A172 (cell line): ENCODE results near the gene GALNT9. TPM values are rescaled to one million over a fixed set of nuclear protein-coding genes. Genes with fewer than 3 reads are reported as not detected.

ENCODE experiments used
- DNase-seq: peaks from one replicate; pipeline ENCODE4 v3.0.0-alpha.2; 2015; ENCODE audit warnings: low spot score
- total RNA-seq: library from RNA; depleted of rRNA; stranded (reverse); fragments of >200 nt; shearing (Covaris generic); gene quantifications from 2 replicates; pipeline ENCODE4 v1.2.3, GENCODE V29; 2014

Gene GALNT9
- total RNA-seq, 1 experiment from 2014 or later = 11.5 TPM

DNA sequence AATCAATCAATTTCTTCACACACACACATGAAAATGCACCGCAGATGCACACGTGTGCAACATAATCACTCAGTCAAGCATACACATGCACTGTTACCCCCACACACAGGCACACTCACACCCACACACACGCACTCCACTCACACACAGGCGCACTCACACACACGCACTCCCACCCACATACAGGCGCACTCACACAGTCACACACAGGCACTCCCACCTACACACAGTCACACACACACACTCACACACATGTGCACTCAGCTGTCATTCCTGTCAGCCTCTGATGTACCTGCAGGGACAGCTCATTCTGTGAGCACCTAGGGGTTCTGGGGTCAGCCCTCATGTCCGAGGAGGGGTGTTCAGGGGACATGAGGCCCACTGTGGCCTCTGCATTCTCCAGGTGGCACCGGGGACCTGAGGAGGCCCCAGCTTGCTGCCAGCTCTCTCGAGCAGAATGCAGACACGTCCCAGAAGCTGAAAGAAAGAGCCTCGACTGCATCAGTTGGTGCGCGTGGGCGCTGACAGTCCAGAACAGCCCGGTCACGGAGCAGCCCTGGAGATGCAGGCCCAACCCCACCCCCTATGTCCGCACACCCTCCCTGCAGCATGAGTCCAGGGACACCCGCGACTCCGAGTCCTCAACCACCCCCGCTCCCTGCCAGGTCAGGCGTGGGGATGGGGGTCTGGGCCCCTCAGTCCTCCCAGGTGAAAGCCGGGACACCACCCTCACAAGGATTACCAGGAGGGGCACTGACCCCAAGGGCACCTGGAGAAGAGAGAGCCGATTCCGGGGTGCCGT is 115.8 kb downstream of the GALNT9 start:
- DNase-seq = no peak

DNA sequence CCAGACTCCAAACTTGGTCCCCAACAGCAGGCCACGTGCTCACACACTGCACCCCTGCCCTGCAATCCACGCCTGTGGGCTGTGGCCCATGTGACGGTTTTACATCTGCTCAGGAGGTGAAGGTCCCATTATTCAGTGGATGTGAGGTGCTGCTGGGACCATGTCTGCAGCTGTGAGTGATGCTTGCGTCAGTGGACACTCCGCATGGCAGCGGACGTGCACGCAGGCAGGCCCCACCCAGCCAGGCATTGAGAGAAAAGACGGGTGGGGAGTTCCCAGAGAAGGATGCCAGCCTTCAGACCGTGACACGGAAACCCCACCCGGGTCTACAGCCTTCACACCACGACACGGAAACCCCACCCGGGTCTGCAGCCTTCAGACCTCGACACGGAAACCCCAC is 117.6 kb downstream of the GALNT9 start:
- no peak for DNase-seq

DNA sequence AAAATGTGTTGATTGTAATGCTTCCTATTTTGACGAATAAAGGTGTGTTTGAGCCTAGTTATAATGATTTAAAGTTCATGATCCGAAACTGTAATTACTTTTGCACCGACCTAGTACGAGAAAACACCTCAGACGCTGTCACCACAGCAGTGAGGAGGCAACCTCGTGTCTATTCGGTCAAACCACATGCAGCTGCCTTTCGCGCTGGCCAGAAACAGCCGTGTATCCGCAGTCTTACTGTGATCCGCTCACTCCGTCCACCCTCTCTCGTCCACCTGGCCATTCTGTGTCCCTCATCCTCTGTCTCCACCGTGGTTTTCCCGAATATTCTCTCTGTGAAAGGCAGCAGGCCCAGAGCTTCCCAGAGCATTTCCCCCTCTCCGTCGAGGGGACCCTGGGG is 118.1 kb downstream of the GALNT9 start:
- no peak for DNase-seq

DNA sequence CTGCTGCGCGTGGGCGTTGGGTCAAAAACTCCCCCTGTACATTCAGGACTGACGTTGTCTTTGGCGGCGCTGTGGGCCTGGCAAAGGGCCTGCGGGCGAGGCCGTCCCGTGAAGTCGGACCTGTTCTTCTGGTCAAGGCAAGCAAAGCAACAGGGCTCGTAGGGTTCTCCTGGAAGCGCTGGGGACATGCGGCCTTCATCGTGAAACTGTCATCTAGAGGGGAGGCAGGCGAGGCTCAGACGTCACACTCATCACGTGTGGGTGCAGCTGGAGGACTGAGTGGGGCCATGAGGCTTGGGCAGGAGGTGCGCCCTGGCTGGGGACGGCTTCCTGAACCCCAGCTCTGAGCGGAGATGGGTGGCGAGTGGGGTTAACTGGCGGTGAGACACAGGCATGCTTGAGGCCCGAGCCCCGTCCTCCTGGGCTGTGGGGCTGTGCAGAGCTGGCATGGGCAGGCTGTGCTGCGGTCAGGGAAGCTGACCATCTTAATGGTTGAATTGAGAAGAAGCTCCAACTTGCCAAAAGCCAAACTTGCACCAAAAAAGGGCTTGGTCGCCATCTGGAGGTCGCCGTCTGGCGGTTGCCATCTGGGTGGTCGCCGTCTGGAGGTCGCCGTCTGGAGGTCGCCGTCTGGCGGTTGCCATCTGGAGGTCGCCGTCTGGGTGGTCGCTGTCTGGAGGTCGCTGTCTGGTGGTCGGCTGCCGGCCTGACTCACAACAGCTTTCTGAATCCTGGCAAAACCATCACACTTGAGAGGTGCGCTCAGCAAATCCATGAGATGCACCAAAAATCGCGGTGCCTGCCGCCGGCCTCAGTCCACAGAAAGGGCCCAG is 119.0 kb downstream of the GALNT9 start:
- DNase-seq = no peak

DNA sequence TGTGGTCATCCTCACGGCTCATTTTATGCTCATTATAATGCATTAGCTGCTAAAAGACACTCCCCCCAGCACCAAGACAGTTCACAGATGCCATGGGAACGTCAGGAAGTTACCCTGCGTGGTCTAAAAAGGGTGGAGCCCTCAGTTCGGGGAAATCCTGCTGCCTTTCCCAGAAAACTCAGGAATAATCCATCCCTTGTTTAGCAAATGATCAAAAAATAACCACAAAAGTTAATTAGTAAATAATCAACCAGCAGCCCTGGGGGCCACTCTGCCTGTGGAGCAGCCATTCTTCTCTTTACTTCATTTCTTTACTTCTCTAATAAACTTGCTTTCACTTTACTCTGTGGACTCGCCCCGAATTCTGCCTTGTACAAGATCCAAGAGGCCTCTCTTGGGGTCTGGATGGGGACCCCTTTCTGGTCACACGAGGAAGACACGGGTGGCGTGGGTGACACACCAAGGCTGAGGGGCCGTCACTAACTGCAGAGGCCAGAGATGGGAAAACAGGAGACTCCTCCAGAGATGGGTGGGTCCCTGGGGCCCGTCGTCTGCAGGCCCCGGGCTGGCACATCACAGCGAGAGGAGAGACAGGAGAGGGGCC is 119.7 kb downstream of the GALNT9 start:
- DNase-seq = no peak

DNA sequence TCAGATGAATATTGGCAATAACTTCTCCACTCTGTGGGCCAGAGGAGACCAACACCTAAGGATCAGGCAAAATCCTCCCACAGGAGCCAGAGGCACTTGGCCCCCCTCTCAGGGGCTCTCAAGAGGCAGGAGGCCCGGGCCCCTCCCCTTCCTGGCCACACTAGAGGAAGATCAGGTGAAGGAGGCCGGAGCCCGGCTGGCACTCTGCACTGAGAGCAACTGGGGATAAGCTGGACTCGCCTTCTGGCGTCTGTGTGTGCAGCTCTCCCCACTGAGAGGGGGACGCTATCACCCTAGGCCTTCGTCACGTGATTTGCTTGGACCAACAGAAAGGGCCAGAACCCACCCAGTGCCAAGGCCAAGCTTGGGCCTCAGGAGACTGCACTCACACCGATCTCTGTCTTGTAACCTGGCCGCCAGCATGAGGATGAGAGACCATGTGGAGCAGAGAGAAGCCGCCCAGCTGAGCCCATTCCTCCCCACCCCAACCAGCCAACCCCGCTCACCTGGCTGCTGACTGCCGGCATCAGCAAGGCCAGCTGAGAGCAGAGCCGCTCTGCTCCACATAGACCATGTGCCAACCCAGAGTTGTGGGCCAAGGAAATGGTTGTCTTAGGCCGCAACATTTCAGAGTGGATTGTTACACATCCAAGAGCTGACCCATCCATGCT is 121.1 kb downstream of the GALNT9 start:
- no peak for DNase-seq

DNA sequence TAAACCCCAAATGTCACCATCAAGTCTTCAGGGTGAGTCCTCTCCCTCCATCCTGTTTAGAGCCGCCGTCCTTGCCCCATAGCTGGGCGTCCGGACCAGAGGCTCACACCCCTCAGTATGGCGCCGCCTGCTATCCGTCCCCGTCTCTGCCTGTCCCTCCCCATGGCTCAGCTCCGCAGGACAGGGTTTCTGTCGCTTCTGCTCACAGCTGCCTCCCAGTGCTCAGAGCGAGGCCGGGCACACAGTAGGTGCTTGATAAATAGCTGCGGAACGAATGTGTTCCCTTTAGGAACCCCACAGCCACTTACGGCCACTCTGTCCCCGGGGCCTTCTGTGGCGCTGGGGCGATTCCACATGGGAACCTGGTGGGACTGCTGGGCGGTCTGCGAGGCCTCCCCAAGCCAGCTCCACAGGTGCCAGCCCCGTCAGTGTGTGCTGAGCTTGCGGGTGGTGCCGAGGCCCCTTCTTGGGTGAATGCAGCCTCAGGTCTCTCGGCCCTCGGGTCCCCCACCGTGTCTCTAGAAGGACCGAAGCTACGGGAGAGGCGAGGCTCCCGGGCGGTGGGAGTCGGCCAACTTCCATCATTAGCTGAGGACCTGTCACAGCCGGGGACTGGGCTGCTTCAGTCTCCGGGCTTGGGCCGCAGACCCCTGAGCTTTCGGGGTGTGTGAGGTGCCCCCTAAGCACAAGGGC is 122.2 kb downstream of the GALNT9 start:
- no peak for DNase-seq

DNA sequence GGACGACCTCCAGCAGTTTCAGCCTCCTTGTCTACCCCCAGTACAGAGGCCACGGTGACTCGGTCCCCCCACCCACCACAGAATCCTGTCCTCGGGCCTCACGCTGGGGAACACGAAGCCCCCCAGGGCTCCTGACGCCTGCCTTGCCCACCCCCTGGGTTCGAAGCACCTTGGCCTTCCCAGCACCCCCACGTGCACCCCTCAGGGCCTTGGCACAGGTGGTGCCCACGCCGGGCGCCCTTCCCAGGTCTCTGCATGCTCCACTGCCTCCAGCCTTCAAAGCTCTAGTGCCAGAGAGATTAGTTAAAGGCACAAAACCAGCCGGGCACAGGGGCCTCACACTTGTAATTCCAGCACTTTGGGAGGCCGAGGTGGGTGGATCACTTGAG is 123.3 kb downstream of the GALNT9 start:
- no peak for DNase-seq

DNA sequence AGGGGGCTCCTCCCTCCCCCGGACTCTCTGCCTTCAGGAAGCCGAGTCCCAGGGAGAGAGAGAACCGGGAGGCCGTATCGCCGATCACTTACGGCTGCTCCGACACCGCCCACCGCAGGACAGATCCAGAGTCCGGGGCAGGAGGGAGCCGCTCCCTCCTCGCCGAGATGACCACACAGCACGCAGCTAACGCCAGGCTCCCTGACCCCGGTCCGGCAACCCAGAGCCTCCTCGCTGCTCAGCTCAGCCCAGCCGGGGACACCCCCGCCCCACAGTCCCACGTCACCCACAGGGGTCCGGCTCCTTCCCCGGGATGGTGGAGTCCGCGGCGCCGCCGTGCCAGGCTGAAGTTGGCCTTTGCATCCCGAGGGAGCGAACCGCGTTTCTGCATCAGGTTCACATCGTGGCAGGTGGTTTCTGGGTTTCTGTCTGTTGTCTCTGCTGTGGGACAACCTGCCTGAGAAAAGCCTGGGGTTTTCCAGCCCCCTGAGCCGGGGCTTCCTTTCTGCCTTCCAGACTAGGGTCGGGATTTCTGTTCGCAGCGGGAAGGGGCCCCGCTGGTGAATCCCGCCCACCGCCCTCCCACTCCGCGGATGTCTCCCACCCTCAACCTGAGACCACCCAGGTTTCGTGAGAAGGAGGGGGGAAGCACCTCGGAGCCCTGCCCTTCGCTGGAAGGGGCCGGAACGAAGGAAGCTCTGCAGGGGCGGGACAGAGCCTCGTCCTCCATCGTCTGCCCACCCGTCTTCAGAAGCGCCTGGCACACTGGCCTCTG is 123.9 kb downstream of the GALNT9 start:
- DNase-seq = no peak

DNA sequence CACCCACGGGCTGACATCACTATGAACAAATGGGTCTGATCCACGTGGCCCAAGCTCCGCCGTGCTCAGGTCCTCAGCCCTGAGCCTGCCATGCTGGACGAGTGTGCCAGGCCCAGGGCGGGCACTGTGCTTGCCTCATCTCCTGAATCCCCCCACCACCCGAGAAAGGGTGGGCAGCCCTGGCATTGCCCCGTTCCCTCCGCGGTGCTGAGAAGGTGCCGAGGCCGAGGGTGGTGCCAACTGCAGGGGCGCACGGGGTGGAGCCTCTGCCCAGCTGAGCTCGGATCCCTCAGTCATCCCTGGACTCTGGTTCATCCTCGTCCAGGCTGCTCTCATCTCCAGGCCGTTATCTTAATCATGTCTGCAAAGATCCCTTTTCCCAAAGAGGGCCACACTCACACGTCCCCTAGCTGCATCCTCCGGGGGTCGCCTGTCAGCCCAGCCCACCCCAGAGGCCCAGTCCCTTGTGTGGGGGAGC is 124.6 kb downstream of the GALNT9 start:
- DNase-seq = no peak

DNA sequence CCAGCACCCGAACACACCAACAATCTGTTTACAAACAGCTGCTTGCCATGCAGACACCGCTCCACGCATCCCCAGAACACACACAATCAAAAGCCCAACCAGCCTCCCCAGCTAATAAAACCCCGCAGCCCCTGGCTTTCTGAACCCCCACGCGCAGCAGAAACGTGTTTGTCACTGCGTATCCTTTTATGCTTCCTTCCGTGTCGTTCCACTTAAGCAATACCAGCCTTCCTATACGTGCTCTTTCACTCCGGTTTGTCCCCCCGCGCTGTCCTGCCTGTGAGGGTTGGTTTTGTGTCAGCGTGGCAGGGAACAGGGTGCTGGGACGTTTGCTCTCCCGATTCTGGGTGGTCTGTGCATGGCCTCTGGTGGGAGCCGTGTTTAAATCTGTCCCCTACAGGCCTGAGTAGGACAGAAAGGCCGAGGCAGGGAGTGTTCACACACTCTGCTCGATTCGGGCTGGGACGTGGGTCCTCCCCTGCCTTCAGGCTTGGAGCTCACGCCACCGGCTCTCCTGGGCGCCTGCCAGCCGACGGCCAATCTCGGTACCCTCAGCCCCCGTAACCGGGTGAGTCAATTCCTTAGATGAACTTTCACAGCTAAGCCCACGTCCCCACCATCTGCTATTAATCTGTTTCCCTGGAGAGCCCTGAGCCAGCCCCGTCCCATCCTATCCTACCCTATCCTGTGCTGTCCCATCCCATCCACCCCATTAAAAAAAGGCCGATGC is 125.2 kb downstream of the GALNT9 start:
- no peak for DNase-seq

DNA sequence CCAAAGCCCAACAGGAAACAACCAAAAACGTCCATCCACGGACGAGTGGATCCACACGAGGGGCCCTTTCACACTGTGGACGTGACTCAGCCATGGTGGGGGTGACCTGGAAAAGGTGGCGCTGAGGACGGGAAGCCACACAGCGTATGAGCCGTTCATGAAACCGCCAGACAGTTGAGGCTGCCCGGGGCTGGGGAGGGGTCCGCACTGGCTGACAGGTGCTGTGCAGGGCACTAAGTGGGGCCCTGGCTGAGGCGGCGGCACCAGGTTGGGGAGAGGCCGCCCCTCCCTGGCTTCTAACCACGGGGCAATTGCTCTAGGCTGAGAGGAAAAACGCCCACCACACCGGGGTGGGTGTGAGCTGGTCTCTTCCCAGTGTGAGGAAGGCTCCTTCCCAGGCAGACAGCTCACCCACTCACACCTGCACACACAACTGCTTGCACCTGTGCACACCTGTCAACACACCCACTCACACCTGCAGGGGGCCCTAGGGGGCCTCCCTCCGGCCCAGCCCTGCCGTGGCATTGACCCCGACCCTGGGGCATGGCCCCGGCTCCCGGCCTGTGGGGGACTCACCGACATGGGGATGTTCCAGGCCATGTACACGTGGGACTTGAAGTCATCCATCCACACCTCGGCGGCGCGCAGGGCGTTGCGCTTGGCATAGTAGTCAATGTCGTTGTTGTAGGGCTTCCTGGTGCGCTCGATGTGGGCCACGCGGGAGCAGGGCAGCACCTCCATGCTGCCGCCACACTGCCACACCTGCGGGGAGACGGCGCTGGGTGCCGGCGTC is 126.3 kb downstream of the GALNT9 start:
- DNase-seq = no peak

DNA sequence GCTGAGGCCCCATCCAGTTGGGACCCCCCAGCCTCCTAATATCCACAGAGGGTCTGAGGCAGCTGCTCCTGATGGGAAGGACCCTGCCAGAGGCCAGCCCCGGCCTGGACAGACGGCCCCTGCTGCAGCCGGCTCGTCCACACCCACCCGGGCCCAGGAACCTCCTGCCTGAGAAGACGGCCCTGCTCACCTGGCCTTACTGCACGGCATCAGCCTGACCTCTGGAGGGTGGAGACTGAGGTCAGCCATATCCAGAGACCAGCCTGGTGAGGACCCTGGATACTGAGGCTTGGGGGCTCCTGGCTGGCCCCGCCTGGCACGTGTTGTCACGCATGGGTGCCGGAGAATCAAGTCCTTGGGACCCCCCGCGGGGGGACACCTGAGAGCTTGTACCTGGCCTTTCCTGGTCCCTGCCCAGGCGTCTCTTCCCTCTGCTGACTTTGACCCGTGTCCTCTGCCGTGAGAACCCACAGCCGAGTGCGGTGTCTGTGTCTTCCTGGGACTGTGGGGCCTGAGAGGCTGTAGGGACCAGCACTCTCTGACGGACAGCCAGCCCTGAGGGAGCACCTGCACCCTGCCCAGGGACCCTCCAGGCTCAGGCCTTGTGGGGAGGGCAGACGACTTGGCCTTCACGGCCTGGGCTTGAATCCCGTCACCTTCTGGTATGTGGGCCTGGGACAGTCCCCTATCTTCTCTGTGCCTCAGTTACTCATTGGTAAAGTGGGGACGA is 127.8 kb downstream of the GALNT9 start:
- DNase-seq = no peak

DNA sequence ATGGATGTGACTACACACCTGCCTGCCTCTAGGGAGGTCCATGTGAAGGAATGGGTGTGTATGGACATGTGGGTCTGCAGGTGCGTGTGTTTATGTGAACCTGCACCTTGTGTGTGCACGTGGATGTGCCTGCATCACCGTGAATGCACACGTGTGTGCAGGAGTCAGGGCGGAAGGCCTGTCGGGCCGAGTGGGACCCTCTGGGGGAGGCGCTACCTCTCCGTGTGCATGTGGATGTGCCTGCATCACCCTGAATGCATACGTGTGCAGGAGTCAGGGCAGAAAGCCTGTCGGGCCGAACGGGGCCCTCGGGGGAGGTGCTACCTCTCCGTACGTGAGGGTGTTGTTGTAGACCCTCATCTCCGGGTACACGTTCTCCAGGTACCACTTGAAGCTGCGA is 128.6 kb downstream of the GALNT9 start:
- no peak for DNase-seq

DNA sequence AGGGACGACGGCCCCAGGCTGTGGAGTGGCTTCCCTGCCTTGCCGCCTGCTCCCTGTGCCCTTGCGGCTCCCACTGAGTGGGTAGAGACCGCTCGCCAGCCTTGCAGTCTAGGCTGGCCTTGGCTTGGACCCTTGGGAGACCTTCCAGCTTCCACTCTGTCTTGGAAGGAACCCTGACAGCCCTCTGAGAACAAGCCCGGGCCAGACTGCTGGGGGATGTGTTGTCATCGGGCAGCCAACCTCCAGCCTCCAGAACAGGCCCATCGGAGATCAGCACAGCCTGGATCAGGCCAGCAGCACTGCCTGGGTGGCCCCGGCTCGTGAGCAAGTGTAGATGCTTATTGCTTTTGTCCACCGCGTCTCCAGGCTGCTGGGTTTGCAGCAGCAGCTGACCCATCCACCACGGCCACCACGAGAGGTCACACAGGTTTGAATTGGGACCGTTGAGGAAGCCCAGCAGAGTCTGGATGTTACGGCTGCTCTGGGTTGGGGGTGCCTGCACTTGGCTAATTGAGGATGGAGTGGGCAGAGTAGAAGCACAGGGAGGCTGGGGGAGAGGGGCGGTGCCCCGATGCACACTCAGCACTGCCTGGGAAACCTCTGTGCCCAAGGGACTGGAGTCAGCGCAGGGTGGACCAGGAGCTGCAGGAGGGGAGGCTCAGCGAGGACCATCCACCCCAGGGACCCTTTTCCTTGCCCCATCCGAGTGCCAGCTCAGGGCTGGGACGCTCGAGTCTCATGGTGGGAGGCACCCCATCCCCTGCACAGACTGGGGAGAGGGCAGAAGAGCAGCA is 129.7 kb downstream of the GALNT9 start:
- no peak for DNase-seq

DNA sequence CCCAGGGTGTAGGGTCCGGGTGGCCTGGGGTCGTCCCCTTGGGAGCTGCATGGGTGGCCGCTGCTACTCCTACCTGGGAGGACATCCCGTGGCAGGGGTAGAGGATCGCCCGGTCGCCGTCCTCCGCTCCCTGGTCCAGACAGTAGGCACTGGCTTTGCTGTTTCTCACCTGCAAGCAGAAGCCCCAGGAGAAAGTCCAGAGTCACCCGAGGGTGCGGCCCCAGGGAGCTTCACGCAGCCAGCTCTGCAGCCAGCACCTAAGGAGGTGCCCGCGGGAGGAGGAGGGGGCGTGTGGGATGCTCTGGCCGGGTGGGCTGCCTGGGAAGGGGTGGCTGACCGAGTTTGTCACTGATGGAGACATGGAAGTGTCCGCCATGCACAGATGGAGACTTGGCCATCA is 130.3 kb downstream of the GALNT9 start:
- DNase-seq = no peak

DNA sequence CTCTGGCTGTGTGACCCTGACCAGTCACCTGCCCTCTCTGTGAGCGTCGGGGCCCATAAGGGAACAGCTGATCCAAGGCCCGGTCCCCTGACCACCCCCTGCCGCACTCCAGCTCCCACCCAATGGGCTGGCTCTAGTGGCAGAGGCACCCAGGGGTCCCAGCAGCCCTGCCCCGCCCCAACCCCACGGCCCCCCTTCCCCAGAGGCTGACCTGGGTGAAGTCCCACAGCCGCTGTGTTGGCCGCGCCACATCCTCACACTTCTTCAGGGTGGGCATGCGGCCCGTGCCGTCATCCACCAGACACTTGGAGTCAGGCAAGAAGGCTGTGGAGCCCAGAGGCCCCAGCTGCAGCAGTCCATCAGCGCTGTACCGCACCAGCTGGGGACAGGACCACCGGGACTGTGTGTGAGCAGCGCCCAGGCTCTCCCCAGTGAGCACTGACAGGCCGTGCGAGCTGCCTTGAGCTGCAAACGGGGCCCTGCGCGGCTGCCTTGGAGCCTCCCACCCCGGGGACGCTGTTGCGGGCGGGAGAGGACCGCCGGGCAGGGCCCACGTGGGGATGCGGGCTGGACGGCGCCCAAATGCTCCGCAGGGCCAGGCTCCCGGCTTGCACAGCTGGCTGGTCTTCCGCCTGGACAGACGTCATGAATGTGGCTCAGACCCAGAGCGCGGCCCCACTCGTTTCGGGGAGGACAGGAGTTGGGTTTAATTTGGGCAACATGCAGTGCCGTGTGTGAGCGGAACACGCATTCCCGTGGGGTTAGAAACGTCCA is 131.6 kb downstream of the GALNT9 start:
- DNase-seq = no peak
